NCI-H345 treated with DMSO at 0.1 percent for 48 hours (cell line): ENCODE results near the gene RRM2.

Experiments used
- DNase-seq: peaks from one replicate; lab custom pipeline; 2025; ENCODE audit not compliant: unreplicated experiment; lab: John Stamatoyannopoulos, UW

RRM2 gene

DNA sequence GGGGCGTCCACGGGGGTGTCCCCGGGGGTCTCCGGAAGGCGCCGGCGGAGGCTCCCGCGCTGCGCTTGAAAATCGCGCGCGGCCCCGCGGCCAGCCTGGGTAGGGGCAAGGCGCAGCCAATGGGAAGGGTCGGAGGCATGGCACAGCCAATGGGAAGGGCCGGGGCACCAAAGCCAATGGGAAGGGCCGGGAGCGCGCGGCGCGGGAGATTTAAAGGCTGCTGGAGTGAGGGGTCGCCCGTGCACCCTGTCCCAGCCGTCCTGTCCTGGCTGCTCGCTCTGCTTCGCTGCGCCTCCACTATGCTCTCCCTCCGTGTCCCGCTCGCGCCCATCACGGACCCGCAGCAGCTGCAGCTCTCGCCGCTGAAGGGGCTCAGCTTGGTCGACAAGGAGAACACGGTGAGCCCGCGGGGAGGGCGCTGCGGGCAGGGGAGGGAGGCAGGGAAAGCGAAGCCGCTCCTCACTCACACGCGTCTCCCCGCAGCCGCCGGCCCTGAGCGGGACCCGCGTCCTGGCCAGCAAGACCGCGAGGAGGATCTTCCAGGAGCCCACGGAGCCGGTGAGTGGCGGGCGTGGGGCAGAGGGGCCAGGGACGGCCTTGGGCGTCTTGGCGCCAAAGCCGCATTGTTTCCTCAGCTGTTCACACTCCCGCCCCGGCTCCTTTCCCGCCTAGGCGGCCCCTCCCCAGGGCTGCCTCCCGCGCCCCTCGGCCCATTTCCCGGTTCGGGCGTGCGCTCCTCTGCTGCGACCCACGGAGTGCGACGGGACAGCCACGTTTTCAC, at the start of gene RRM2:
Gene RRM2, plus strand, starts transcription at position 240 of the 781 bp plus-strand sequence. Its CDS starts 60 bp downstream, at position 300.
- DNase-seq, result peak; percentile 95

DNA sequence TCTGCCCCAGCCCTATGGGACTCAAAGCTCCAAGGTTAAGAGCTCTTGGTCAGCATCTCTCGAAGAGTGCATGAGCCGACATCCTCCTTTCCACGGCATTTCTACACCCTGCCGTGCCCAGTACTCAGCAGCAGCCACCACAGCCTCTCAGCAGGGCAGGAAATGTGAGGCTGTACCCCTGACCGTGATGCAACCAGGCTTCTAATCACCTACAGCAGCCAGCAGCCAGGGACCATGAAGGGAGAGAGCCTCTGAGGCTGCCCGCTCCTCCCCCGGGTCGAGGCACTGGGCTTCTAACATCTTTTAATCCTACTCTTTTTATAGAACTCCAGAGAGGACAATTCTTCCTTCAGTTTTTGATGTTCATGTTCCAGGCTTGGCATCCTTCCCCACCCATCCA, 48.8 kb upstream of the RRM2 start:
- DNase-seq, result no peak

DNA sequence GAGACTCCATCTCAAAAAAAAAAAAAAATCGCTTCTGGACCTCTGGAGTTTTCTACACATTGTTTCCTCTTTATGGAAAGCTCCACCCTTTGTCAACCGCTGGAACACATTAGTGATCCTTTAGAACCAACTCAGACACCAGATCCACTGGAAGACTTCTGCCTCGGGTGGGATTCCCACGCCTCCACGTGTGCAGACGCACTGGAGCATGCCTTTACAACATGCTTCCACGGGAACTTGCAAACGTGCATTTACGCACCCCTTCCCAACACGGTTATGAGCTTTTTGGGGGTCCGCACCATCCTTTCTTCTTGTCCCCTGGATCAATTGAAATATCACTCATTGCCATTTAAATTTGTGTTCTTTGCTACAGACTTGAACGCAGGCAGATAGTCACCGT, 47.4 kb upstream of the RRM2 start:
- no peak for DNase-seq

- DNase-seq, result no peak
Measured at GRCh38 chr2:10075571-10076209, 46.8 kb upstream of the RRM2 start.

- no peak for DNase-seq
Measured at GRCh38 chr2:10076511-10076910, 46.0 kb upstream of the RRM2 start.

DNA sequence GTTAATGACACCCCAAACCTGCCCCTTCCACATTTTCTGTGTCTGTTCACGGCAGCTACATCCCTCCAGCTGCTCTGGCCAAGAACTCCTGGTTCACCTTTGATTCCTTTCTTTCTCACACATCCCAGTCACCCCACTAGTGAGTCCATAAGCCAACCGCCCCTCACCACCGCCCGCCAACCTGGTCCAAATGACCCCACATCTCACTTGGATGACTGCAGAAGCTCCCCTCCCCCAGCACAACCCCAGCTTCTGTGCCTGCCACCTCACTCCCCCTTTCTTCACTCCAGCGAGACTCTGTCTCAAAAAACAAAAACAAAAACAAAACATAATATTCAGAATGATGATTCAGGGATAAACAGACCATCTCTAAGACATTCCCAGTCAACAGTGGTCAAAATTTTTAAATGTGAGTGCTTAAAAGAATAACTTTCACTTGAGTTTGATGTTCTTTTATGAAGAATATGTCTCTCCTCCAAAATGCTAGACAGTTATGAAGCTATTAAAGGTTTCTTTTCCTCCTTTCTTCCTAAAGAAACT, 45.5 kb upstream of the RRM2 start:
- DNase-seq, result no peak

- DNase-seq, result no peak
Measured at GRCh38 chr2:10078001-10078400, 44.5 kb upstream of the RRM2 start.

GRCh38 chr2:10078704-10079265, 43.8 kb upstream of the RRM2 start:
- DNase-seq, result no peak

GRCh38 chr2:10079266-10079869, 43.2 kb upstream of the RRM2 start:
- peak; percentile 44 for DNase-seq

DNA sequence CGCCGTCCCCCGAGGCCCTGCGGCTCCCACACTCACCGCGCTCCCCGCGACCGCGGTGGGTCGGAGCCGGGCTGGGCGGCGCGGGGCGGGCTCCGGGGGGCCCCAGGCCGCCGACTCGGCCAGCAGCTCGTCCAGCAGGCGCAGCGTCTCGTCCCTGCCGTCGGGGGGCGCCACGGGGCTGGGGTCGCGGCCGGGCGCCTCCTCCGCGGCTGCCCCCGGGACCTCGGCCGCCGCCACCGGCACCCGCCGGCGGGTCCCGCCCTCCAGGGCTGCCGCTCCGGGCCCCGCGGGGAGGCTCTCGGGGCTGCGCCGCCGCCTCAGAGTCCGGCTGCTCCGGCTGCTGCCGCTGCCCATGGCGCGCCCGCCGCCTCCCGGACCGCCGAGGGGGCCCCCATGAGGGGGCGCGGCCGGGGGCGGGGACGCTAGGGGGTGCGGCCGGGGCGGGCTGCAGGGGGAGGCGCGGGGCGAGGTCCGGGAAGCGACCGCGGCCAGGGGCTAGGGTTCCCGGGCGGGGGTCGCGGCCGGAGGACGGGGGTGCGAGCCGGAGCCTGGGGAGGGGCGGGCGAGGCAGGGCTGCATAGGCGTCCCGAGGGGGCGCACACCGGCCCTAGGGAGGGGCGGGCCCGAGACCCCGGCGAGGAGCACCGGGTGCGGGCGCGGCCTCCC, 42.5 kb upstream of the RRM2 start, which contains the start of gene CYS1:
Gene CYS1, minus strand, starts transcription at position 542 of the 666 bp plus-strand sequence. Its CDS starts 188 bp downstream, at position 354.
- DNase-seq, result no peak

- DNase-seq, result no peak
Measured at GRCh38 chr2:10080536-10081304, 41.8 kb upstream of the RRM2 start.

GRCh38 chr2:10083046-10083445, 39.5 kb upstream of the RRM2 start:
- no peak for DNase-seq

GRCh38 chr2:10083692-10084211, 38.8 kb upstream of the RRM2 start:
- no peak for DNase-seq

DNA sequence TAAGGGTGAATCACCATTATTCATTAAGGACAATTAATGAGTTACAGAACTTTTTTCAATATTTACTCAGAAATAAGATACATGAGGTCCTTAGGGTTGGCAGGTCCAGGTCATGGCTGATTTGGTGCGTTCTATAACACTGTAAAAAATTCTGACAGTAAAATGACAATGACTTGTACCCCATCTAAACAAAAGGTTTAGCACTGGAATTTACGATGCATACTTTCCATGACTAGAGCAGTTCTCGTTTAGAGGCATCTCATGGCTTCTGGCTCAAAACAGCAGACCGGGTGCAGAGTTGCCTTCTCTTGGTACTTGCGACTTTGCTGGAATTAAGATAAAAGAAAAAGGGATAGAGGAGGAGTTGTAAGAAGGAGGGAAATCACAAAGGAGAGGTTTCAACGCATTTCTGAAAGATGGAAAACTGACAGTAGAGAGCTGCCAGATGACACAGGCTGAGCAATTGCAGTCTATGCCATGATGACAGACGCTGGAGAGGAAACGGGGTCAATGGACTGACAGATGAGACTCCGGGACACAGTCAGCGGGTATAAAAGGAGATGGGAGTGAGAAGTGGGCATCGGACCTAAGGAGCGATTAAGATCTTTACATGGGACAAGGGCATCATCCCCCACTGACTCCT, 38.2 kb upstream of the RRM2 start:
- DNase-seq, result no peak

DNA sequence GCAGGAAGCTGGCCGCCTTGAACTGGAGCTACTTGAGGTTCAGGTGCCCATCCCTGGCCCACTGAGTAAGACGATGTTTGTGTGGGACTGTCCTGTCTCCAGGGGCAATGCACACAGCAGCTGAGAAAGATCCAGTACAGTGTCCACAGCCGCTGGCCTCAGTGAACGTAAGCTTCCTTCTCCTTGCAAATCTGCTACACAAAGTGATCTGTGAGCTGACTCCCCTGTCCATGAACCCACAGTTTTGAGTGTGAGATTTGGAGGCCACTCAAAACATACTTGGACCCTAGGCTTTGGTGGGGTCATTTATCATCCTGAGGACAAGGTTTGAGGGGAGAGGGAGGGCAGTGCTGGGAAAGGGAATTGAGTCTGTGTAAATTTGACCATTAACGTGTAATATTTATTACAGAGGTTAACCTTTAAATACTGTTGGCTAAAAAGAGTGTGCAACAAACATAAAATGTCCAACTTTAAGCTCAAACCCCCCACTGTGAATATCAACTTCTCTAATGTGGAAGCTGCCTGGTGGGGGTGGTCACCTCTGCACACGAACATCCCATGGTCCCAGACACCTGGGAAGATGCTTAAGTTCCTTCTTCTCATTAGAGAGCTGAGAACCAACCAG, 37.4 kb upstream of the RRM2 start:
- no peak for DNase-seq

- no peak for DNase-seq
Measured at GRCh38 chr2:10085668-10086059, 36.9 kb upstream of the RRM2 start.

DNA sequence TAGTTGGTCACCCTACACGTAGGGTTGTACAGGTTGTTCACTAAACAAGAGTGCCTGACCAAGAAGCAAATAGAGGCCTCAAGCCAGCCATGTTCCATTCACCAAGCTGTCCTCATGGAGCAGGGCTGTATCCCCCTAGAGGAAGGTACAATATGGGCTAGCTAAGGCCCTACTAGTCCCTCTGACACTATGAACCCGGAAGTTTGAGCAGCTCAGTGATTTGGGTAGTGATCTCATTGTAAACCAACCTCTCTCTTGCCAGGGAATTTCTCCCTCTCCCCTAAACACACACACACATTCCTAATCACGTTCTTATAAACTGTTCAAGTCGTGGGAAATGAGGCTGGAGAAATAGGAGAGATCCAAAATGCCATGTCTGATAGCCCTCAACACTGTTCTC, 35.6 kb upstream of the RRM2 start:
- DNase-seq, result no peak

GRCh38 chr2:10087360-10087759, 35.2 kb upstream of the RRM2 start:
- DNase-seq, result peak; percentile 73

GRCh38 chr2:10089565-10090190, 32.9 kb upstream of the RRM2 start:
- no peak for DNase-seq
